Caco-2 (cell line): ENCODE results near the gene YAE1. TPM values are rescaled to one million over a fixed set of nuclear protein-coding genes. Genes with fewer than 3 reads are reported as not detected.
A peak's percentile ranks its signal among the peaks of the same experiment; 100 is the strongest.

Experiments used
- Bru-seq: library from RNA; stranded (reverse); fragments of 400-500 nt; gene quantifications from one replicate; lab custom pipeline; 2021; lab: Mats Ljungman, UMichigan
- BruChase-seq, 2 experiments: library from RNA; stranded (reverse); fragments of 400-500 nt; gene quantifications; one replicate each; lab custom pipeline; 2021; lab: Mats Ljungman, UMichigan
- BruUV-seq: library from RNA; stranded (reverse); fragments of 400-500 nt; replicated peaks from 2 replicates; lab custom pipeline; 2021; lab: Mats Ljungman, UMichigan
- CTCF ChIA-PET: fragments of 300-600 bp; sonication (Branson Sonifier 250); formaldehyde crosslinking; loops from one replicate; lab custom pipeline; 2022; ENCODE audit warnings: antibody characterized with exemption; lab: Charles Lee
- POLR2A ChIA-PET: fragments of 300-600 bp; sonication (Branson Sonifier 250); formaldehyde crosslinking; loops from one replicate; lab custom pipeline; 2022; ENCODE audit warnings: antibody characterized with exemption; lab: Charles Lee
- DNase-seq, 2 experiments: peaks; one replicate each; pipeline versions ENCODE4 v3.0.0 to v3.0.0-alpha.2; 2020 to 2022
- H3K27me3 ChIP-seq: replicated peaks from 2 replicates; pipeline ENCODE4 v1.6.0; 2011; ENCODE audit warnings: low read length; ENCODE audit not compliant: control insufficient read depth, insufficient read depth
- H3K36me3 ChIP-seq: 2 replicates; pipeline ENCODE4 v1.5.1; 2011; ENCODE audit warnings: low read length; ENCODE audit not compliant: control insufficient read depth, insufficient read depth
- H3K4me1 ChIP-seq: fragments of 250-450 bp; sonication (Bioruptor Pico); 2 replicates; pipeline ENCODE4 v1.5.1; 2020; ENCODE audit warnings: mild to moderate bottlenecking
- H3K4me3 ChIP-seq: 2 replicates; pipeline ENCODE4 v1.5.1; 2011; ENCODE audit warnings: low read depth, mild to moderate bottlenecking, control low read depth, low read length
- H3K9me3 ChIP-seq: fragments of 250-450 bp; sonication (Bioruptor Pico); 2 replicates; pipeline ENCODE4 v1.5.1; 2020; ENCODE audit warnings: mild to moderate bottlenecking, moderate library complexity
- H3K27ac Mint-ChIP-seq: one replicate; pipeline ENCODE4 v1.8.0; 2022; ENCODE audit warnings: mixed read lengths; ENCODE audit not compliant: unreplicated experiment
- H3K27me3 Mint-ChIP-seq: one replicate; pipeline ENCODE4 v1.8.0; 2022; ENCODE audit warnings: mixed read lengths; ENCODE audit not compliant: insufficient read depth, unreplicated experiment
- H3K36me3 Mint-ChIP-seq: one replicate; pipeline ENCODE4 v1.8.0; 2022; ENCODE audit warnings: mild to moderate bottlenecking, mixed read lengths; ENCODE audit not compliant: insufficient read depth, unreplicated experiment
- H3K4me1 Mint-ChIP-seq: one replicate; pipeline ENCODE4 v1.8.0; 2022; ENCODE audit warnings: low read depth, mixed read lengths; ENCODE audit not compliant: unreplicated experiment
- H3K4me3 Mint-ChIP-seq: one replicate; pipeline ENCODE4 v1.8.0; 2022; ENCODE audit warnings: mild to moderate bottlenecking, moderate library complexity, mixed read lengths; ENCODE audit not compliant: unreplicated experiment
- H3K9me3 Mint-ChIP-seq: one replicate; pipeline ENCODE4 v1.8.0; 2022; ENCODE audit warnings: mixed read lengths; ENCODE audit not compliant: unreplicated experiment
- intact Hi-C: fragments of 100-400 bp; cut with micrococcal nuclease; formaldehyde crosslinking; loops from one replicate; pipeline ENCODE4 v1.10.0; 2022; ENCODE audit not compliant: unreplicated experiment
- long read RNA-seq: library from polyadenylated mRNA; stranded (forward); transcript quantifications from one replicate; pipeline ENCODE4 v2.0.0, GENCODE V29; 2022
- total RNA-seq: library from RNA; stranded (reverse); gene quantifications from 2 replicates; pipeline ENCODE4 v1.2.3, GENCODE V29; 2022
- TF ChIP-seq, protein P1 (sequence below), 2 experiments: fragments of 200-600 bp in 1 of 2; IDR thresholded peaks; 1 replicate in 1 of 2; 2 replicates in 1 of 2; pipeline versions ENCODE4 v1.5.1 to v1.8.0; 2011 to 2022; ENCODE audit warnings: antibody characterized with exemption in 1 of 2, control low read depth in 1 of 2, inconsistent platforms in 1 of 2, low read depth in 1 of 2, low read length in 1 of 2, mild to moderate bottlenecking in 1 of 2, moderate library complexity in 1 of 2; ENCODE audit not compliant: insufficient read depth in 1 of 2, severe bottlenecking in 1 of 2, unreplicated experiment in 1 of 2

YAE1 gene, protein sequence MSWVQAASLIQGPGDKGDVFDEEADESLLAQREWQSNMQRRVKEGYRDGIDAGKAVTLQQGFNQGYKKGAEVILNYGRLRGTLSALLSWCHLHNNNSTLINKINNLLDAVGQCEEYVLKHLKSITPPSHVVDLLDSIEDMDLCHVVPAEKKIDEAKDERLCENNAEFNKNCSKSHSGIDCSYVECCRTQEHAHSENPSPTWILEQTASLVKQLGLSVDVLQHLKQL
- total RNA-seq (22.4 and 22.7 TPM in 2 replicates), Bru-seq, nascent RNA (percentile 63 among the genes with signal in this experiment), BruChase-seq, experiment 1, labeled RNA remaining after a 2-hour chase (percentile 57 among the genes with signal in this experiment), BruChase-seq, experiment 2, labeled RNA remaining after a 6-hour chase (percentile 49 among the genes with signal in this experiment)
- long read RNA-seq, transcript YAE1-201 (3 exons, 899 nt), result major isoform, 30 of 35 reads
- long read RNA-seq, partial matches to known transcripts, result 2 of 35 reads
- long read RNA-seq, other reads (novel, unspliced or antisense), result 0 of 35 reads

DNA sequence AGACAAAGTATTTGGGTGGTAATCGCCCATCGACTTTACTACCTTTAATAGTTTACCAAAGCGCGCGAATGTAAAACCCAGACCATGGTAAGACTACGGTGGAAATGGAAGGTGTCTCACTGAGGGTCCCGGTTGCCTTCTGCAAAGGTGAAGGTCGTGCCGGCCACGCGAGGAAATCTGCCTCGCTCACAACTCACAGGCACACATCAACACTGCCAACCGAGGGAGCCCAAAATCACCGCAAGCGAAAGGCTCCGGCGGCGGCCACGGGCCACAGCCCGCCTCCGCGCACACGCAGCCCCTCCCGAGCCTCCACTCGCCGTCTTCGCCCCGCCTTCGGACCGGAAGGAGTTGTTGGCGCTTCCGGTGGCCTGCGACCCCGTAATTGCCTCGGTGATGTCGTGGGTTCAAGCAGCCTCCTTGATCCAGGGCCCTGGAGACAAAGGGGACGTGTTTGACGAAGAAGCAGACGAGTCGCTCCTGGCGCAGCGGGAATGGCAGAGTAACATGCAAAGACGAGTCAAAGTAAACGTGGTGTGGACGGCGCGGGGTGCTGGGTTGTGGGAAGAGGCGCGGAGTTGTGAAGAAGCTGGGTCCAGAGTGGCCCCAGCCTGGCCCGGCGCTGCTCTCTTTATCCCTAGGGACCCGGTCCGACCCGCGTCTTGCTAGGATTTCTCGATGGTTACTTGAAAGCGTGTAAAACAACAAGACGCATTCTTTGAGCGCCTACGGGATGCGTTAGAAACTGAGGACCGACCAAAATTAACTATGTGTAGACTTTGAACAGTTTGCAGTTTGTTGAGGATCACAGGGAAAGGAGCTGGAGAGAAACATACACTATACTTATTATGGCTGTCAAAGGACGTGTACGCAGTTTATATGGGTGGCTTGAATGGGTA, at the start of gene YAE1:
TSS of gene YAE1 (plus strand) at position 382 of the 899 bp plus-strand sequence. CDS start at position 397, 15 bp downstream.
- DNase-seq, result peak; percentile 82 to 85
- H3K4me3 Mint-ChIP-seq, result peak within 1 kb of the TSS; percentile 98
- H3K36me3 Mint-ChIP-seq, result peaks cover 11% of the 10 kb centered on the region
- no peaks in the 10 kb centered on the region for H3K9me3 Mint-ChIP-seq
- POLR2A ChIA-PET, result interaction anchor here (1.2 kb wide), 1 partner anchor 167 kb away, joined by 6 read pairs; no protein-coding TSS in a partner anchor
- H3K4me1 ChIP-seq, result 0 out of 2 replicates have a peak, but pooled peaks cover 4% of the 10 kb centered on the region
- H3K4me3 ChIP-seq, result peak within 1 kb of the TSS; percentile 95
- TF ChIP-seq, protein P1, sequence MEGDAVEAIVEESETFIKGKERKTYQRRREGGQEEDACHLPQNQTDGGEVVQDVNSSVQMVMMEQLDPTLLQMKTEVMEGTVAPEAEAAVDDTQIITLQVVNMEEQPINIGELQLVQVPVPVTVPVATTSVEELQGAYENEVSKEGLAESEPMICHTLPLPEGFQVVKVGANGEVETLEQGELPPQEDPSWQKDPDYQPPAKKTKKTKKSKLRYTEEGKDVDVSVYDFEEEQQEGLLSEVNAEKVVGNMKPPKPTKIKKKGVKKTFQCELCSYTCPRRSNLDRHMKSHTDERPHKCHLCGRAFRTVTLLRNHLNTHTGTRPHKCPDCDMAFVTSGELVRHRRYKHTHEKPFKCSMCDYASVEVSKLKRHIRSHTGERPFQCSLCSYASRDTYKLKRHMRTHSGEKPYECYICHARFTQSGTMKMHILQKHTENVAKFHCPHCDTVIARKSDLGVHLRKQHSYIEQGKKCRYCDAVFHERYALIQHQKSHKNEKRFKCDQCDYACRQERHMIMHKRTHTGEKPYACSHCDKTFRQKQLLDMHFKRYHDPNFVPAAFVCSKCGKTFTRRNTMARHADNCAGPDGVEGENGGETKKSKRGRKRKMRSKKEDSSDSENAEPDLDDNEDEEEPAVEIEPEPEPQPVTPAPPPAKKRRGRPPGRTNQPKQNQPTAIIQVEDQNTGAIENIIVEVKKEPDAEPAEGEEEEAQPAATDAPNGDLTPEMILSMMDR (IDR thresholded peaks at IDR 0.05; ENCODE audit: insufficient read depth in 1 of 2, low read depth in 1 of 2, low read length in 1 of 2, severe bottlenecking in 1 of 2, unreplicated experiment in 1 of 2), result no peak
- H3K4me1 Mint-ChIP-seq, result no peaks in the 10 kb centered on the region
- CTCF ChIA-PET, result interaction anchor here (0.6 to 1.2 kb wide), 2 partner anchors 14 to 786 kb away, joined by 3 to 17 read pairs; no protein-coding TSS in a partner anchor
- no peaks in the 10 kb centered on the region for H3K27me3 ChIP-seq
- no peaks in the 10 kb centered on the region; the same call in 1 of the 2 replicates for H3K36me3 ChIP-seq
- no peaks in the 10 kb centered on the region for H3K9me3 ChIP-seq
- intact Hi-C loops, result no loop called here
- H3K27ac Mint-ChIP-seq, result peak within 1 kb of the TSS; percentile 96
- no peaks in the 10 kb centered on the region for H3K27me3 Mint-ChIP-seq
- BruUV-seq, result no TSS peak

DNA sequence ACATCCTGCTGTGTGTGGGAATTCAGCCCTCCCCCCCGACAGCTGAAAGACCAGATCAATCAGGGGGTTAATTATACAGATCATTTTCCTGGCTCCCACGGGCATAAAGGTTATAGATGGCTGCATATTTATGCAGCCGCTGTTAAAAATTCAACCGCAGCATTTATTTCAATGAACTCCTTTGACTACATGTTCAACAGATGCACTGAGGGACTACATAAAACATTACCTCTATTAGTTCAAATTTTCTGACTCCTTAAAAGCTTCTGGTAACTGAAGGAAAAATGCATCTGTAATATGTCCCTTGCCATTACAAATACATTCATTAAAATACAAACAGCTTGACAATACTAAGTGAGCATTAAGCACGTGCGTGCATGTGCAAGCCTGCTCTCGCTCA, 49.7 kb upstream of the YAE1 start:
- Histone ChIP-seq H3K4me1 (no peaks in the 10 kb centered on the region), H3K27me3 (no peaks in the 10 kb centered on the region), H3K4me3 (no peak overlapping the region), H3K9me3 (no peaks in the 10 kb centered on the region), H3K36me3 (no peaks in the 10 kb centered on the region)
- intact Hi-C loops, result no loop called here
- ChIA-PET CTCF (no interaction called here), POLR2A (no interaction called here)
- no peaks in the 10 kb centered on the region for H3K36me3 Mint-ChIP-seq
- no peak for DNase-seq
- H3K4me1 Mint-ChIP-seq, result no peaks in the 10 kb centered on the region
- TF ChIP-seq, protein P1 (IDR thresholded peaks at IDR 0.05; ENCODE audit: insufficient read depth in 1 of 2, low read depth in 1 of 2, low read length in 1 of 2, severe bottlenecking in 1 of 2, unreplicated experiment in 1 of 2), result no peak
- BruUV-seq, result no TSS peak
- H3K27ac Mint-ChIP-seq, result no peak overlapping the region
- H3K27me3 Mint-ChIP-seq, result peaks cover 8% of the 10 kb centered on the region
- no peaks in the 10 kb centered on the region for H3K9me3 Mint-ChIP-seq
- no peak overlapping the region for H3K4me3 Mint-ChIP-seq

DNA sequence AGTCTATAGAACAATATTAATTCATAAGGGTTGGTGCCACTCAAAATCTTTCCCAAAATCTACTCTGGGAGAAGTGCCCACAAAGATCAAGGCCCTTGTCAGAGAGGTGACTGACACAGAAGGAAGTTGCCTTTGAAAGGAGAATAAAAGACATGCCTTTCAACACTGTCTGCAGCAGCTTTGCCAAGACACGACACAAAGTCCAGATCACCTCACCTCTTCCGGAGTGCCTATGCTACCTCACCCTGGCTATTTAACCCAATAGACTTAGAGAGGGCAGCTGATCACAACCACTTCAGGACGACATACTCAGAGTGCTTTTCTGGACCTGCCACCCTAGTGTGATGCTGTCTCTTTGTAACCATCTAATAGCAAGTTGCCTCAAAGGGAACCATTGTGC, 49.0 kb upstream of the YAE1 start:
- BruUV-seq, result no TSS peak
- Mint-ChIP-seq H3K27me3 (peaks cover 8% of the 10 kb centered on the region), H3K4me3 (no peak overlapping the region), H3K9me3 (no peaks in the 10 kb centered on the region), H3K4me1 (no peaks in the 10 kb centered on the region), H3K27ac (no peak overlapping the region), H3K36me3 (no peaks in the 10 kb centered on the region)
- Histone ChIP-seq H3K4me1 (no peaks in the 10 kb centered on the region), H3K4me3 (no peak overlapping the region), H3K27me3 (no peaks in the 10 kb centered on the region), H3K36me3 (no peaks in the 10 kb centered on the region), H3K9me3 (no peaks in the 10 kb centered on the region)
- TF ChIP-seq, protein P1 (IDR thresholded peaks at IDR 0.05; ENCODE audit: insufficient read depth in 1 of 2, low read depth in 1 of 2, low read length in 1 of 2, severe bottlenecking in 1 of 2, unreplicated experiment in 1 of 2), result no peak
- POLR2A ChIA-PET, result no interaction called here
- intact Hi-C loops, result no loop called here
- CTCF ChIA-PET, result no interaction called here
- DNase-seq, result no peak
